ENCODE results near the gene CFAP221. TPM values are rescaled to one million over a fixed set of nuclear protein-coding genes. Genes with fewer than 3 reads are reported as not detected.
A peak's percentile ranks its signal among the peaks of the same experiment; 100 is the strongest.

CFAP221 gene
- total RNA-seq, 3 donors from 2014 or later = 0.51 TPM; not detected in 2

DNA sequence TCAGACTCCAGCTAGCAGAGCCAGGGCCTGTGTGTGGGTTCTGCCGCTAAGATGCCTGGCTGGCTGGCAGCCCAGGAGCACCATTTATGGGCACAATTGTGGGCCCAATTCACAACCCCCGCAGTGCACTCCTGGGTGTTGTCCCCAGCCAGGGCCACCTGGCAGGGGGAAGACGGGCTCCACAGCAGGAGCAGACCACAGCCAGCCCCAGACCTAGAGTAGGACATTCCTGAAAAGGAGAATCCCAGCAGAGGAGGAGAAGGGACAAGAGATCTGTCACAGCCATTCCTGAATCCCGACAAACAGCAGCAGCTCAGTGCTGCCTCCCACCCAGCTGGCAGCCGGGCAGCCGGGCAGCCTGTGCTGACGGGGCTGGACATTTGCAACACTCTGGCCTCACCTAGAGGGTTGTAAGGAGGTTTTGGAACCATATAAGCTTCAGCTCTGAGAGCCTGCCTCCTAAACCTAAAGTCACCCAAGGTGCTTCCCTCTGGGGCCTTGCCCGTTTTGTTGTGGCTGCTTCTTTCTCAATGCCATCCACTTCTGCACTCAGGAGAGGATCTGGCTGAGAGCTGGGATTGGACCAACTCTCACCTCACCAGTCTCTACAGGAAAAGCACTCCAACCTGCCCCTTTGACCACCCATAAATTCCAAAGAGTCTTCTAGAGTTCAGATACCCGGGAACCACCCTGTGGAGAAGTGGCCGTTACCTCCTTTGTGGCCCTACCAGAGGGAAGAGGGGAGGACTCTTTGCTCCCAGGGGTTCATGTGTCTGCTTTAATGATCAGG is 130.7 kb downstream of the CFAP221 start:
- Histone ChIP-seq H3K4me1 (ENCODE audit: low read depth) (peaks cover 7% of the 10 kb centered on the region), H3K9me3 (no peaks in the 10 kb centered on the region), H3K4me3 (no peak overlapping the region), H3K36me3 (ENCODE audit: low read depth) (no peaks in the 10 kb centered on the region)
- TF ChIP-seq, protein P1, sequence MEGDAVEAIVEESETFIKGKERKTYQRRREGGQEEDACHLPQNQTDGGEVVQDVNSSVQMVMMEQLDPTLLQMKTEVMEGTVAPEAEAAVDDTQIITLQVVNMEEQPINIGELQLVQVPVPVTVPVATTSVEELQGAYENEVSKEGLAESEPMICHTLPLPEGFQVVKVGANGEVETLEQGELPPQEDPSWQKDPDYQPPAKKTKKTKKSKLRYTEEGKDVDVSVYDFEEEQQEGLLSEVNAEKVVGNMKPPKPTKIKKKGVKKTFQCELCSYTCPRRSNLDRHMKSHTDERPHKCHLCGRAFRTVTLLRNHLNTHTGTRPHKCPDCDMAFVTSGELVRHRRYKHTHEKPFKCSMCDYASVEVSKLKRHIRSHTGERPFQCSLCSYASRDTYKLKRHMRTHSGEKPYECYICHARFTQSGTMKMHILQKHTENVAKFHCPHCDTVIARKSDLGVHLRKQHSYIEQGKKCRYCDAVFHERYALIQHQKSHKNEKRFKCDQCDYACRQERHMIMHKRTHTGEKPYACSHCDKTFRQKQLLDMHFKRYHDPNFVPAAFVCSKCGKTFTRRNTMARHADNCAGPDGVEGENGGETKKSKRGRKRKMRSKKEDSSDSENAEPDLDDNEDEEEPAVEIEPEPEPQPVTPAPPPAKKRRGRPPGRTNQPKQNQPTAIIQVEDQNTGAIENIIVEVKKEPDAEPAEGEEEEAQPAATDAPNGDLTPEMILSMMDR (IDR thresholded peaks at IDR 0.05) = no peak
- ATAC-seq = no peak
- peak in 1 of 3 donors; percentile 40 for DNase-seq
- intact Hi-C loops (cut with DNase I, micrococcal nuclease) = no loop called here

- intact Hi-C loops (cut with DNase I, micrococcal nuclease) = no loop called here
Measured at GRCh38 chr2:119678021-119678656, 133.9 kb downstream of the CFAP221 start.

DNA sequence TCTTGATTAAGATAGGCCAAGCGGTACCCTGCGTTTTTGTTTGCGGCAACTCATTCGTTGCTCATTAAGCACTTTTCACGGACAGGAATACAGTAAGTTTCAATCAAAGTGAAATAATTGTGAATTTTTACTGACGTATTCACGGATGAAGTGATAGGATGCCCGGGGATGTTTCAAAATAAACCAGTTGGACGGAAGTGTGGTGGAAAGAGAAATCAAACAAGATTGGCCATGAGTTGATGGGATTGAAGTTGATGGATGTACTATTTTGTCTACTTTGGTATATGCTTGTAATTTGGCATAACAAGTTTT is 135.2 kb downstream of the CFAP221 start:
- H3K4me1 ChIP-seq (ENCODE audit: low read depth) = peaks cover 9% of the 10 kb centered on the region
- H3K36me3 ChIP-seq (ENCODE audit: low read depth) = no peaks in the 10 kb centered on the region
- no peak for ATAC-seq
- no peak for DNase-seq
- H3K4me3 ChIP-seq = peak overlapping the region; percentile 58
- TF ChIP-seq, protein P1 (IDR thresholded peaks at IDR 0.05) = no peak
- intact Hi-C loops (cut with DNase I, micrococcal nuclease) = no loop called here
- H3K9me3 ChIP-seq = no peaks in the 10 kb centered on the region

More at GRCh38 chr2:119678021-119678656, 133.9 kb downstream of the CFAP221 start:
- no peak overlapping the region for H3K4me3 ChIP-seq
- H3K4me1 ChIP-seq (ENCODE audit: low read depth) = peaks cover 9% of the 10 kb centered on the region
- no peaks in the 10 kb centered on the region for H3K36me3 ChIP-seq (ENCODE audit: low read depth)
- DNase-seq (peak; percentile 69 to 81 (median 74)), ATAC-seq (peak; percentile 71)
- H3K9me3 ChIP-seq = no peaks in the 10 kb centered on the region
- TF ChIP-seq, protein P1 (IDR thresholded peaks at IDR 0.05) = no peak

GRCh38 chr2:119679846-119680245 is 135.6 kb downstream of the CFAP221 start:
- ATAC-seq = no peak
- Histone ChIP-seq H3K9me3 (no peaks in the 10 kb centered on the region), H3K36me3 (ENCODE audit: low read depth) (no peaks in the 10 kb centered on the region), H3K4me3 (peak overlapping the region; percentile 58), H3K4me1 (ENCODE audit: low read depth) (peaks cover 9% of the 10 kb centered on the region)
- DNase-seq = no peak
- TF ChIP-seq, protein P1 (IDR thresholded peaks at IDR 0.05) = no peak
- intact Hi-C loops (cut with DNase I, micrococcal nuclease) = no loop called here

- Histone ChIP-seq H3K9me3 (no peaks in the 10 kb centered on the region), H3K4me3 (no peak overlapping the region), H3K4me1 (ENCODE audit: low read depth) (peaks cover 9% of the 10 kb centered on the region), H3K36me3 (ENCODE audit: low read depth) (no peaks in the 10 kb centered on the region)
- intact Hi-C loops (cut with DNase I, micrococcal nuclease) = no loop called here
- no peak for ATAC-seq
- TF ChIP-seq, protein P1 (IDR thresholded peaks at IDR 0.05) = no peak
- no peak for DNase-seq
Measured at GRCh38 chr2:119680457-119681202, 136.4 kb downstream of the CFAP221 start.
